GM12865 (cell line): ENCODE measurements around the gene ACSS3.
"Not testable (repeated sequence)": the region's sequence is repeated elsewhere in the genome, so short reads cannot be mapped to it uniquely, and the experiment has no call there.

Source experiments
- DNase-seq: peaks from one replicate; pipeline ENCODE4 v3.0.0; 2010; ENCODE audit warnings: low read depth
- H3K4me3 ChIP-seq: 2 replicates; pipeline ENCODE4 v1.5.1; 2011; ENCODE audit warnings: mild to moderate bottlenecking, low read depth, low read length, control low read depth
- TF ChIP-seq, protein P1 (sequence below): IDR thresholded peaks from 2 replicates; pipeline ENCODE4 v1.5.1; 2011; ENCODE audit warnings: low read length, control low read depth, low read depth, inconsistent platforms; ENCODE audit not compliant: insufficient read depth; ENCODE audit errors: missing control alignments

Gene ACSS3

DNA sequence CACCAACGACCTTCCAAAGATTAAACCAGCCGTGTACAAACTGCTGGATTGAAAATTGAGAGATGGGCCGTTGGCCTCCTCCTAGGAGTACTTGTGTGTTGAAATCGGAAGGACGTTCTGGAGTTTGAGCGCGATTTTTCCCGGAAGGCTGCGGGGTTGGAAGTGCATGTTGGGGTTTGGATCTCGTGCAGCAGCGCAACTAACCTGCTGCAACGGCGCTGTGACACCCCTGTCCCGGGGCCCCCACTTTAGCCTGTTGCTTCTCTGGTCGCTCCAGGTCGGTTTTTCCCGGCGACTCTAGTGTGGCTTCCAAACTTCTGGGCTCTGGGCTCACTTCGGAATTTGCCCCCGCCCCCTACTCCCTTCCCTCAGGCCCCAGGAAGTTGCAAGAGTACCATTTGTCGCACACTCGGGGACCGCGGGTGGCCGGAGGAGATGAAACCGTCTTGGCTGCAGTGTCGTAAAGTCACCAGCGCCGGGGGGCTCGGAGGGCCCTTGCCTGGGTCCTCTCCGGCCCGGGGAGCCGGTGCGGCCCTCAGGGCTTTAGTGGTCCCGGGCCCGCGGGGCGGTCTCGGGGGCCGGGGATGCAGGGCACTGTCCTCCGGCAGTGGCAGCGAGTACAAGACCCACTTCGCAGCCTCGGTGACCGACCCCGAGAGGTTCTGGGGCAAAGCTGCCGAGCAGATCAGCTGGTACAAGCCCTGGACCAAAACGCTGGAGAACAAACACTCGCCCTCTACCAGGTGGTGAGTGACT lies at the start of gene ACSS3:
Gene ACSS3, plus strand, starts transcription at position 394 of the 756 bp plus-strand sequence. Its CDS starts 42 bp downstream, at position 436.
- DNase-seq, result no peak
- TF ChIP-seq, protein P1, sequence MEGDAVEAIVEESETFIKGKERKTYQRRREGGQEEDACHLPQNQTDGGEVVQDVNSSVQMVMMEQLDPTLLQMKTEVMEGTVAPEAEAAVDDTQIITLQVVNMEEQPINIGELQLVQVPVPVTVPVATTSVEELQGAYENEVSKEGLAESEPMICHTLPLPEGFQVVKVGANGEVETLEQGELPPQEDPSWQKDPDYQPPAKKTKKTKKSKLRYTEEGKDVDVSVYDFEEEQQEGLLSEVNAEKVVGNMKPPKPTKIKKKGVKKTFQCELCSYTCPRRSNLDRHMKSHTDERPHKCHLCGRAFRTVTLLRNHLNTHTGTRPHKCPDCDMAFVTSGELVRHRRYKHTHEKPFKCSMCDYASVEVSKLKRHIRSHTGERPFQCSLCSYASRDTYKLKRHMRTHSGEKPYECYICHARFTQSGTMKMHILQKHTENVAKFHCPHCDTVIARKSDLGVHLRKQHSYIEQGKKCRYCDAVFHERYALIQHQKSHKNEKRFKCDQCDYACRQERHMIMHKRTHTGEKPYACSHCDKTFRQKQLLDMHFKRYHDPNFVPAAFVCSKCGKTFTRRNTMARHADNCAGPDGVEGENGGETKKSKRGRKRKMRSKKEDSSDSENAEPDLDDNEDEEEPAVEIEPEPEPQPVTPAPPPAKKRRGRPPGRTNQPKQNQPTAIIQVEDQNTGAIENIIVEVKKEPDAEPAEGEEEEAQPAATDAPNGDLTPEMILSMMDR, result no peak
- H3K4me3 ChIP-seq, result no peak within 1 kb of the TSS

GRCh38 chr12:81034926-81035325 lies 43.0 kb upstream of the ACSS3 start:
- TF ChIP-seq, protein P1, result no peak
- no peak overlapping the region for H3K4me3 ChIP-seq
- DNase-seq, result no peak

- DNase-seq, result no peak
- TF ChIP-seq, protein P1, result no peak
- H3K4me3 ChIP-seq, result no peak overlapping the region
Observed at GRCh38 chr12:81039231-81039630, 38.6 kb upstream of the ACSS3 start.

DNA sequence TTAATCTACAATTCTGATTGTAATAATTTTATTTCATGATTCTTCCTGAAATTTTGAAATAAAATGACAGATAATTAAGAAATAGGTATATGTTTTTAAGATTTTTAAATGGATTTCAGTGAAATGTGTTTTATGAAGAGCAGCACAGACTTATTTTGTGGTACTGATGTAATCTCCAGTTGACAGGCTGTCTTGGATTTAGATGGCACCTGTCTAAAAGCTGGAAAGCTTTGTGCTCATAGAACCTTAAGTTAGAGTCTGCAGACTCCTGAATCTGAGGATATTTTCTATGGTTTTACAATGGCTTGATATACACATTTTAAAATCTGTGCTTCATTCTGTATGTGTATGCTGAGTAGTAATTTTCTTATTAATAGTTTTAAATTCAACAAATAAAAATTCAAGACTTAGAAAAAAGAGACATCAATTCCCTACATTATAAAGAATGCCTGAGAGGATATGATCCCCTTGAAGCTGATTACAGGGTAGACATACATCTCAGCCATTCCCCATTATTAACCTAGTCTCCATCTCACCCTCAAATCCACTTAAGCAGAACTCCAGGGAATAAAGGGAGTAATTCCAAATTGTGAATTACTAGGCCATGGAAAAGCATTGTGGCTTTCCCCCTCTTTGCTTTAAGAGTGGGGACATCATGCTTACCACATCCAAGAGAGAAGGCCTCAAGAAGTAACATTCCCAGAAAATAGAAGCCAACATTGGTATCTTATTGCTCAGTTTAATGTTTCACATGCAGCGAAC lies 33.7 kb upstream of the ACSS3 start:
- no peak overlapping the region for H3K4me3 ChIP-seq
- TF ChIP-seq, protein P1, result no peak
- no peak for DNase-seq

DNA sequence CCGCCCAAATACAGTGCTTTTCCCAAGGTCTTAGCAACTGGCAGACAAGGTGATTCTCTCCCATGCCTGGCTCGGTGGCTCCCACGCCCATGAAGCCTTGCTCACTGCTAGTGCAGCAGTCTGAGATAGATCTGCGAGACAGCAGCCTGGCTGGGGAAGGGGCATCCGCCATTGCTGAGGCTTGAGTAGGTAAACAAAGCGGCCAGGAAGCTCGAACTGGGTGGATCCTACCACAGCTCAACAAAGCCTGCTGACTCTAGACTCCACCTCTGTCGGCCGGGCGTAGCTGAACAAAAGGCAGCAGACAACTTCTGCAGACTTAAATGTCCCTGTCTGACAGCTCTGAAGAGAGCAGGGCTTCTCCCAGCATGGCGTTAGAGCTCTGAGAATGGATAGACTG lies 12.9 kb upstream of the ACSS3 start:
- not testable (repeated sequence) for DNase-seq, H3K4me3 ChIP-seq

DNA sequence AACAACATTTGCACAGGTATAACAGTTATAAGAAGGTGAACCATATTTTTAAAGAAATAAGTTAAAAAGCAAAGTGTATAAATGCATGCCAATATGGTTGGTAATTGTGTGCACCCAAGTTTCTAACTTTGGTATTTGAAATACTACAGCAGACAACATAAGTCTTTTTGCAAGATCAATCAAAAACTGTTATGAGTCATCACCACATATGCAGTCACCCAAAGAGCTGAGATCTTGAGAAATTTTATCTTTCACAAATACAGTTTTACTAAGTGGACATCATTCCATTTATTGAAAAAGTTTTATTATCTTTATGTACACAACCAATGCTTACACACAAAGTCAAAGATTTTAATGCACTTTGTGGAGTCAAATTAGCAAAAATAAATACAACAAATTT lies 7.0 kb upstream of the ACSS3 start:
- TF ChIP-seq, protein P1, result no peak
- no peak for DNase-seq
- H3K4me3 ChIP-seq, result no peak overlapping the region

- no peak overlapping the region for H3K4me3 ChIP-seq
- no peak for DNase-seq
- TF ChIP-seq, protein P1, result no peak
Observed at GRCh38 chr12:81075539-81075938, 2.3 kb upstream of the ACSS3 start.
